ENCODE data around the gene PHACTR3.

PHACTR3 gene

GRCh38 chr20:59829054-59829785 is 224.9 kb downstream of the PHACTR3 start:
- H3K4me3 Mint-ChIP-seq = no peak overlapping the region
- H3K36me3 Mint-ChIP-seq = no peaks in the 10 kb centered on the region
- ATAC-seq (ENCODE audit: low read depth) (no peak), DNase-seq (ENCODE audit: low spot score in 2 of 2) (no peak)
- no peaks in the 10 kb centered on the region for H3K4me1 Mint-ChIP-seq
- H3K9me3 Mint-ChIP-seq = peaks cover 6% of the 10 kb centered on the region
- H3K27ac Mint-ChIP-seq = no peak overlapping the region
- peaks cover 19% of the 10 kb centered on the region for H3K27me3 Mint-ChIP-seq

- H3K4me1 Mint-ChIP-seq = no peaks in the 10 kb centered on the region
- peaks cover 24% of the 10 kb centered on the region for H3K27me3 Mint-ChIP-seq
- no peak for ATAC-seq (ENCODE audit: low read depth)
- DNase-seq (ENCODE audit: low spot score in 2 of 2) = no peak
- H3K27ac Mint-ChIP-seq = no peak overlapping the region
- H3K9me3 Mint-ChIP-seq = peaks cover 6% of the 10 kb centered on the region
- no peaks in the 10 kb centered on the region for H3K36me3 Mint-ChIP-seq
- H3K4me3 Mint-ChIP-seq = no peak overlapping the region
These were observed 225.7 kb downstream of the PHACTR3 start for GRCh38 chr20:59829786-59830664.

- Mint-ChIP-seq H3K27me3 (peaks cover 24% of the 10 kb centered on the region), H3K4me1 (no peaks in the 10 kb centered on the region), H3K4me3 (no peak overlapping the region), H3K27ac (no peak overlapping the region), H3K9me3 (peaks cover 6% of the 10 kb centered on the region), H3K36me3 (no peaks in the 10 kb centered on the region)
- DNase-seq (ENCODE audit: low spot score in 2 of 2) = no peak
- no peak for ATAC-seq (ENCODE audit: low read depth)
These were observed 226.3 kb downstream of the PHACTR3 start for GRCh38 chr20:59830665-59831023.

GRCh38 chr20:59831024-59831915 is 226.9 kb downstream of the PHACTR3 start:
- DNase-seq (ENCODE audit: low spot score in 2 of 2) = no peak
- H3K4me1 Mint-ChIP-seq = no peaks in the 10 kb centered on the region
- H3K9me3 Mint-ChIP-seq = peaks cover 6% of the 10 kb centered on the region
- ATAC-seq (ENCODE audit: low read depth) = no peak
- peaks cover 24% of the 10 kb centered on the region for H3K27me3 Mint-ChIP-seq
- no peaks in the 10 kb centered on the region for H3K36me3 Mint-ChIP-seq
- no peak overlapping the region for H3K4me3 Mint-ChIP-seq
- H3K27ac Mint-ChIP-seq = no peak overlapping the region

GRCh38 chr20:59831916-59832270 is 227.6 kb downstream of the PHACTR3 start:
- peaks cover 3% of the 10 kb centered on the region for H3K9me3 Mint-ChIP-seq
- no peak overlapping the region for H3K4me3 Mint-ChIP-seq
- no peak for ATAC-seq (ENCODE audit: low read depth)
- no peaks in the 10 kb centered on the region for H3K36me3 Mint-ChIP-seq
- no peak for DNase-seq (ENCODE audit: low spot score in 2 of 2)
- H3K27me3 Mint-ChIP-seq = peaks cover 20% of the 10 kb centered on the region
- H3K4me1 Mint-ChIP-seq = no peaks in the 10 kb centered on the region
- no peak overlapping the region for H3K27ac Mint-ChIP-seq

GRCh38 chr20:59832406-59833363 is 228.3 kb downstream of the PHACTR3 start:
- Mint-ChIP-seq H3K4me3 (no peak overlapping the region), H3K36me3 (no peaks in the 10 kb centered on the region), H3K4me1 (no peaks in the 10 kb centered on the region), H3K9me3 (peaks cover 3% of the 10 kb centered on the region), H3K27me3 (peaks cover 19% of the 10 kb centered on the region), H3K27ac (no peak overlapping the region)
- DNase-seq (ENCODE audit: low spot score in 2 of 2) (no peak), ATAC-seq (ENCODE audit: low read depth) (no peak)

- DNase-seq (ENCODE audit: low spot score in 2 of 2) (no peak), ATAC-seq (ENCODE audit: low read depth) (no peak)
- Mint-ChIP-seq H3K27ac (no peak overlapping the region), H3K4me1 (no peaks in the 10 kb centered on the region), H3K36me3 (no peaks in the 10 kb centered on the region), H3K4me3 (no peak overlapping the region), H3K9me3 (peaks cover 2% of the 10 kb centered on the region), H3K27me3 (peaks cover 11% of the 10 kb centered on the region)
These were observed 230.7 kb downstream of the PHACTR3 start for GRCh38 chr20:59835057-59835447.

GRCh38 chr20:59835448-59836395 is 231.4 kb downstream of the PHACTR3 start:
- no peaks in the 10 kb centered on the region for H3K9me3 Mint-ChIP-seq
- ATAC-seq (ENCODE audit: low read depth) (no peak), DNase-seq (ENCODE audit: low spot score in 2 of 2) (no peak)
- no peaks in the 10 kb centered on the region for H3K4me1 Mint-ChIP-seq
- no peaks in the 10 kb centered on the region for H3K36me3 Mint-ChIP-seq
- H3K27ac Mint-ChIP-seq = no peak overlapping the region
- H3K4me3 Mint-ChIP-seq = no peak overlapping the region
- H3K27me3 Mint-ChIP-seq = peaks cover 9% of the 10 kb centered on the region

- Mint-ChIP-seq H3K27me3 (peaks cover 9% of the 10 kb centered on the region), H3K4me3 (no peak overlapping the region), H3K27ac (no peak overlapping the region), H3K9me3 (no peaks in the 10 kb centered on the region), H3K4me1 (no peaks in the 10 kb centered on the region), H3K36me3 (no peaks in the 10 kb centered on the region)
- ATAC-seq (ENCODE audit: low read depth) = no peak
- DNase-seq (ENCODE audit: low spot score in 2 of 2) = no peak
These were observed 232.4 kb downstream of the PHACTR3 start for GRCh38 chr20:59836767-59837166.

GRCh38 chr20:59837623-59838394 is 233.5 kb downstream of the PHACTR3 start:
- no peak for ATAC-seq (ENCODE audit: low read depth)
- no peaks in the 10 kb centered on the region for H3K9me3 Mint-ChIP-seq
- no peak for DNase-seq (ENCODE audit: low spot score in 2 of 2)
- peaks cover 8% of the 10 kb centered on the region for H3K27me3 Mint-ChIP-seq
- H3K4me3 Mint-ChIP-seq = no peak overlapping the region
- no peaks in the 10 kb centered on the region for H3K4me1 Mint-ChIP-seq
- no peak overlapping the region for H3K27ac Mint-ChIP-seq
- H3K36me3 Mint-ChIP-seq = no peaks in the 10 kb centered on the region

GRCh38 chr20:59839400-59839799 is 235.1 kb downstream of the PHACTR3 start:
- Mint-ChIP-seq H3K36me3 (no peaks in the 10 kb centered on the region), H3K27ac (no peak overlapping the region), H3K4me3 (no peak overlapping the region), H3K9me3 (no peaks in the 10 kb centered on the region), H3K4me1 (no peaks in the 10 kb centered on the region), H3K27me3 (peaks cover 5% of the 10 kb centered on the region)
- DNase-seq (ENCODE audit: low spot score in 2 of 2) (no peak), ATAC-seq (ENCODE audit: low read depth) (no peak)

GRCh38 chr20:59845472-59845871 is 241.1 kb downstream of the PHACTR3 start:
- Mint-ChIP-seq H3K4me3 (no peak overlapping the region), H3K4me1 (no peaks in the 10 kb centered on the region), H3K9me3 (no peaks in the 10 kb centered on the region), H3K27me3 (peaks cover 1% of the 10 kb centered on the region), H3K36me3 (no peaks in the 10 kb centered on the region), H3K27ac (no peak overlapping the region)
- ATAC-seq (ENCODE audit: low read depth) (no peak), DNase-seq (ENCODE audit: low spot score in 2 of 2) (no peak)

Measured in memory B cell (primary cell).